Stimulated activated CD4-positive, alpha-beta T cell treated with anti-CD3 and anti-CD28 coated beads, TNF-alpha, amount 100 ng/mL, for 48 hours (primary cell): ENCODE measurements around the gene KLK8.
"Not testable (repeated sequence)": the region's sequence is repeated elsewhere in the genome, so short reads cannot be mapped to it uniquely, and the experiment has no call there.

Source experiments
- DNase-seq, 3 donors: peaks; one replicate each; pipeline ENCODE4 v3.0.0-alpha.2; 2020; ENCODE audit warnings: low read depth in 3 of 3

Gene KLK8

GRCh38 chr19:50983625-50984292, 17.6 kb downstream of the KLK8 start, which contains the start of gene KLK7:
Gene KLK7 (minus strand): TSS chr19:50983917. CDS start chr19:50982399, 1,518 bp downstream.
- DNase-seq = no peak

- no peak for DNase-seq
Measured at GRCh38 chr19:50982186-50982585, 19.2 kb downstream of the KLK8 start.

GRCh38 chr19:50981587-50982146, 19.7 kb downstream of the KLK8 start:
- DNase-seq = no peak

GRCh38 chr19:50980208-50980607, 21.2 kb downstream of the KLK8 start:
- no peak for DNase-seq

GRCh38 chr19:50979758-50980157, 21.6 kb downstream of the KLK8 start:
- no peak for DNase-seq

- DNase-seq = no peak
Measured at GRCh38 chr19:50978772-50979390, 22.5 kb downstream of the KLK8 start.

GRCh38 chr19:50977626-50978025, 23.8 kb downstream of the KLK8 start:
- no peak for DNase-seq

- no peak for DNase-seq
Measured at GRCh38 chr19:50975766-50976165, 25.6 kb downstream of the KLK8 start.

- DNase-seq = no peak
Measured at GRCh38 chr19:50974702-50975556, 26.5 kb downstream of the KLK8 start.

GRCh38 chr19:50972795-50973376, 28.5 kb downstream of the KLK8 start:
- DNase-seq = no peak

- not testable (repeated sequence) for DNase-seq
Measured at GRCh38 chr19:50969810-50970209, 31.6 kb downstream of the KLK8 start.

- no peak for DNase-seq
Measured at GRCh38 chr19:50969413-50969760, 32.0 kb downstream of the KLK8 start, which contains the start of gene KLK6. Gene KLK6 (minus strand): TSS chr19:50969591. CDS start chr19:50968104, 1,487 bp downstream.

- DNase-seq = no peak
Measured at GRCh38 chr19:50968716-50969412, 32.5 kb downstream of the KLK8 start.

- no peak for DNase-seq
Measured at GRCh38 chr19:50967929-50968715, 33.3 kb downstream of the KLK8 start.

GRCh38 chr19:50964266-50964665, 37.1 kb downstream of the KLK8 start:
- DNase-seq = no peak

- DNase-seq = no peak
Measured at GRCh38 chr19:50963381-50963780, 38.0 kb downstream of the KLK8 start.

- DNase-seq = no peak
Measured at GRCh38 chr19:50962245-50962644, 39.2 kb downstream of the KLK8 start.

- DNase-seq = no peak
Measured at GRCh38 chr19:50959731-50960500, 41.5 kb downstream of the KLK8 start.

GRCh38 chr19:50957587-50957986, 43.8 kb downstream of the KLK8 start:
- DNase-seq = no peak

- no peak for DNase-seq
Measured at GRCh38 chr19:50952910-50953309, 48.5 kb downstream of the KLK8 start, which contains the start of gene KLK5. Gene KLK5 (minus strand): TSS chr19:50953038. CDS start chr19:50952657, 381 bp downstream.
